Heart right ventricle (tissue), 16 donors: Measurements from ENCODE around the gene OLIG2. TPM values are rescaled to one million over a fixed set of nuclear protein-coding genes. Genes with fewer than 3 reads are reported as not detected.

ENCODE experiments used
- ATAC-seq, 8 donors: fragments of 200-7000 bp; cut with Tn5 transposase; one replicate each; pipeline ENCODE4 v1.9.1; 2020; ENCODE audit warnings: mild to moderate bottlenecking in 8 of 8, moderate library complexity in 8 of 8, moderate number of reproducible peaks in 1 of 8
- DNase-seq, 2 donors: peaks; one replicate each; pipeline ENCODE4 v3.0.0-alpha.2; 2020
- H3K27ac ChIP-seq, 10 donors: fragments of 200-600 bp; sonication (generic) in 2 of 10; one replicate each; pipeline versions ENCODE4 v1.5.0 to v1.8.0; 2020 to 2022; ENCODE audit warnings: mild to moderate bottlenecking in 3 of 10
- H3K27me3 ChIP-seq, 7 donors: fragments of 200-600 bp; one replicate each; pipeline ENCODE4 v1.8.0; 2021 to 2022; ENCODE audit warnings: mild to moderate bottlenecking in 2 of 7
- H3K36me3 ChIP-seq, 9 donors: fragments of 200-600 bp; sonication (generic) in 1 of 9; one replicate each; pipeline versions ENCODE4 v1.5.0 to v1.8.0; 2020 to 2022; ENCODE audit warnings: mild to moderate bottlenecking in 2 of 9
- H3K4me1 ChIP-seq, 9 donors: fragments of 200-600 bp; sonication (generic) in 1 of 9; one replicate each; pipeline versions ENCODE4 v1.5.0 to v1.8.0; 2020 to 2022; ENCODE audit warnings: mild to moderate bottlenecking in 4 of 9
- H3K4me3 ChIP-seq, 10 donors: fragments of 200-600 bp; sonication (generic) in 2 of 10; one replicate each; pipeline versions ENCODE4 v1.5.0 to v1.8.0; 2020 to 2022; ENCODE audit warnings: mild to moderate bottlenecking in 7 of 10, moderate library complexity in 2 of 10
- H3K9me3 ChIP-seq, 11 donors: fragments of 200-600 bp in 10 of 11; sonication (generic) in 2 of 11; one replicate each; pipeline versions ENCODE4 v1.5.0 to v1.8.0; 2013 to 2022; ENCODE audit warnings: mild to moderate bottlenecking in 2 of 11, control low read depth in 1 of 11, moderate library complexity in 1 of 11
- WGBS, 2 donors: extraction: QIAGEN DNeasy Blood & Tissue Kit; methylation state at CpG; one replicate each; pipeline ENCODE4 v1.1.7; 2013; ENCODE audit warnings: inconsistent platforms in 1 of 2; 5-methylcytosine and 5-hydroxymethylcytosine counted together
- intact Hi-C, 10 donors: fragments of 100-400 bp; cut with DNase I; formaldehyde crosslinking; loops; one replicate each; pipeline versions ENCODE4 v1.11.1 to v1.14.2; 2022
- polyA plus RNA-seq, 2 donors: library from polyadenylated mRNA; stranded (reverse); fragments of 200-250 nt; gene quantifications; one replicate each; pipeline ENCODE4 v1.2.3, GENCODE V29; 2013
- total RNA-seq, 10 donors: library from RNA; stranded (reverse); fragmentation: NEBNext Ultra II Directional in 3 of 10; extraction: Animal tissue kit (Norgen Biotek cat#: 25700) in 3 of 10; gene quantifications; one replicate each; pipeline versions ENCODE4 v1.2.1 to v1.2.4, GENCODE V29; 2021 to 2023
- TF ChIP-seq, protein P1 (sequence below), 9 donors: fragments of 200-600 bp; sonication (generic) in 2 of 9; IDR thresholded peaks; one replicate each; pipeline versions ENCODE4 v1.5.0 to v1.8.0; 2021 to 2022; ENCODE audit warnings: antibody characterized with exemption in 9 of 9, mild to moderate bottlenecking in 5 of 9, moderate library complexity in 1 of 9
- donor health status: Arrhythmogenic right ventricular cardiomyopathy.
- donor health status: ischemic (EF 13 %, LVEDD 7.1; RV severe dilation, severe dysfunction).
- donor health status: healthy with polysubstance abuse.
- donor health status: DM: no; HTN: yes; CAD: no.
- donor health status: DM: no; HTN: no; CAD: no.
- donor health status: ischemic (EF 25% LVEDD 6.9; RV normal size, moderate dysfunction).
- donor health status: ischemic (EF 25% LVEDD 5.7; RV mildly dilated, moderate dysfunction).
- donor health status: healthy.
- donor health status: DM: yes; HTN: yes; CAD: no.
- donor health status: Ischemic cardiomyopathy.
- donor health status: ischemic (EF 35%, LVEDD 5.7; RV mildly dilated, moderate dysfunction).
- donor health status: nonischemic (EF 11% LVEDD 7.7; RV severe dilation, severe dysfunction).
- donor health status: DM: yes; HTN: yes; CAD: no.
- donor health status: PGD.
- donor health status: ischemic (EF 29% LVEDD 5.4; RV normal size, mild dysfunction).
- donor health status: nonischemic (EF 23%, LVEDD 6.1; RV moderate dilation, normal function).

The OLIG2 gene
- total and polyA plus RNA-seq, 12 donors, result not detected

- H3K27me3 ChIP-seq, result peaks cover 0 to 89% (median 87%) of the 10 kb centered on the region in 7 donors
- no peaks in the 10 kb centered on the region for H3K9me3 ChIP-seq
- TF ChIP-seq, protein P1, sequence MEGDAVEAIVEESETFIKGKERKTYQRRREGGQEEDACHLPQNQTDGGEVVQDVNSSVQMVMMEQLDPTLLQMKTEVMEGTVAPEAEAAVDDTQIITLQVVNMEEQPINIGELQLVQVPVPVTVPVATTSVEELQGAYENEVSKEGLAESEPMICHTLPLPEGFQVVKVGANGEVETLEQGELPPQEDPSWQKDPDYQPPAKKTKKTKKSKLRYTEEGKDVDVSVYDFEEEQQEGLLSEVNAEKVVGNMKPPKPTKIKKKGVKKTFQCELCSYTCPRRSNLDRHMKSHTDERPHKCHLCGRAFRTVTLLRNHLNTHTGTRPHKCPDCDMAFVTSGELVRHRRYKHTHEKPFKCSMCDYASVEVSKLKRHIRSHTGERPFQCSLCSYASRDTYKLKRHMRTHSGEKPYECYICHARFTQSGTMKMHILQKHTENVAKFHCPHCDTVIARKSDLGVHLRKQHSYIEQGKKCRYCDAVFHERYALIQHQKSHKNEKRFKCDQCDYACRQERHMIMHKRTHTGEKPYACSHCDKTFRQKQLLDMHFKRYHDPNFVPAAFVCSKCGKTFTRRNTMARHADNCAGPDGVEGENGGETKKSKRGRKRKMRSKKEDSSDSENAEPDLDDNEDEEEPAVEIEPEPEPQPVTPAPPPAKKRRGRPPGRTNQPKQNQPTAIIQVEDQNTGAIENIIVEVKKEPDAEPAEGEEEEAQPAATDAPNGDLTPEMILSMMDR (IDR thresholded peaks at IDR 0.05), result no peak
- no peak for DNase-seq
- H3K27ac ChIP-seq, result no peak overlapping the region
- H3K36me3 ChIP-seq, result no peaks in the 10 kb centered on the region
- ATAC-seq, result no peak
- H3K4me1 ChIP-seq, result peaks cover 0 to 17% (median 0%) of the 10 kb centered on the region in 9 donors
- 55 to 63% methylated on average over 7 of the region's 7 CpGs for WGBS, 2 donors
- intact Hi-C loops, result no loop called here
- H3K4me3 ChIP-seq, result no peak overlapping the region
Measured at GRCh38 chr21:33039536-33039935, 13.8 kb downstream of the OLIG2 start.

- H3K9me3 ChIP-seq, result no peaks in the 10 kb centered on the region
- H3K36me3 ChIP-seq, result no peaks in the 10 kb centered on the region
- 93 to 96% methylated on average over 3 of the region's 3 CpGs for WGBS, 2 donors
- intact Hi-C loops, result no loop called here
- H3K4me1 ChIP-seq, result peaks cover 0 to 17% (median 0%) of the 10 kb centered on the region in 9 donors
- no peak for DNase-seq
- H3K27ac ChIP-seq, result no peak overlapping the region
- H3K4me3 ChIP-seq, result no peak overlapping the region
- H3K27me3 ChIP-seq, result peaks cover 0 to 89% (median 83%) of the 10 kb centered on the region in 7 donors
- TF ChIP-seq, protein P1 (IDR thresholded peaks at IDR 0.05), result no peak
- ATAC-seq, result no peak
Measured at GRCh38 chr21:33040215-33040614, 14.5 kb downstream of the OLIG2 start.

DNA sequence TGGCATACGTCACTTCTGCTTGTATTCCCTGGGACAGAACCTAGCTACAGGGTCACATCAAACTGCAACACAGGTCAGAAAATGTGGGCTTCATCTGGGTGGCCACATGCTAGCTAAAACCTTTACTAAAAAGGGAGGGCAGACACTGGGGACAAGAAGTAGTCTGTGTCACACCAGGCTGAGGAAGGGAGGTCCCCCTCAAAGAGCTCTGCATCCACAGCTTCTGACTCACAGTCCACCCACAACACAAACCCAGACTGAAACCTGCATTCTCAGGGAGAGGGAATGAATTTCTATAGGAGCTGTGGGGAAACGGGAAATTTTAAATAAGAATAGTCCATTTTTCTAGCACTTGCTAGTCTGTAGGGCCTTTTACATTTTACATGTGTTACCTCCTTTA, 16.2 kb downstream of the OLIG2 start:
- H3K27ac ChIP-seq, result no peak overlapping the region
- DNase-seq (no peak), ATAC-seq (no peak)
- no peaks in the 10 kb centered on the region for H3K36me3 ChIP-seq
- WGBS, 2 donors, result 41 to 58% methylated on average over 2 of the region's 2 CpGs
- TF ChIP-seq, protein P1 (IDR thresholded peaks at IDR 0.05), result no peak
- peaks cover 0 to 88% (median 79%) of the 10 kb centered on the region in 7 donors for H3K27me3 ChIP-seq
- intact Hi-C loops, result no loop called here
- H3K4me1 ChIP-seq, result peaks cover 0 to 6% (median 0%) of the 10 kb centered on the region in 9 donors
- H3K9me3 ChIP-seq, result no peaks in the 10 kb centered on the region
- H3K4me3 ChIP-seq, result no peak overlapping the region

DNA sequence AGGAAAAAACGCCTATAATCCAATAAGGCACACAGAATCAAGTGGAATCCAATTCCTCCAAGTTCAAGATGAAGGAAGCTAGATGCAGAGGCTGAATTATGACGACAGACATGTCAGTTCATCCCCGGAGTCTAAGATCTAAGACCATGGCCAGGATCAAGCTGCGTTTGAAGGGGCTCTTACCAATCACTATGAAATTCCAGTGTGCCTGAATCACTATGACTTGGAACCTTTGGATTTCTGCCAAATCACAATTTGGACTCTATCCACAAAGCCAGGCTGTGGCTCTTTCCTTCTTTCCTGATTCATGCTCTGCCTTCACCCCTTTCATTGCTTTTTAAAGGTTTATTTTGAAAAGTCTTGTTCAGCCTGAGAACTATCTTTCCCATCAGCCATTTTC, 17.1 kb downstream of the OLIG2 start:
- Histone ChIP-seq H3K9me3 (no peaks in the 10 kb centered on the region), H3K4me3 (no peak overlapping the region), H3K27me3 (peaks cover 0 to 90% (median 72%) of the 10 kb centered on the region in 7 donors), H3K27ac (no peak overlapping the region), H3K36me3 (no peaks in the 10 kb centered on the region), H3K4me1 (peaks cover 0 to 6% (median 0%) of the 10 kb centered on the region in 9 donors)
- WGBS, 2 donors, result 18 to 23% methylated on average over 4 of the region's 4 CpGs
- TF ChIP-seq, protein P1 (IDR thresholded peaks at IDR 0.05), result no peak
- DNase-seq (no peak), ATAC-seq (no peak)
- intact Hi-C loops, result no loop called here
